Measurements from ENCODE around the gene UQCC5.

UQCC5 gene

DNA sequence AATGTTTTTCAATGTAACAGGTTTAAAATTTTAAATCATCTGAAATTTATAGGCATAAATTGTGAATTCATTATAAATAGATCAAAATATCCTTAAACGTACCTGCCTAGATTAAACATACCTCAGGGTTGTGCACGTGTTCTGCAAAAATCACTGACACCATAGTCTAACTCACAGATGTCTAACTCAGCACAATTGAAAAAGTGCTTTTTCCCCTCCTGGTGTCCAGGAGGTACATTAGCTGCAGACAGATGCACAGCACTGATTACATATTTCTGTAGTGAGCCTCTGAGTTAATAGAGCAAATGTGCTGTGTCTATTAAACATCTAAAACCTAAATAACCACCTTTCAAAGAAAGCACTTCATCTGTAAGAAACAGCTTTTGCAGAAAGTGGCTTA, 10.7 kb downstream of the UQCC5 start:
- Histone ChIP-seq H3K4me3 (ENCODE audit: low read depth, low read length) (no peak overlapping the region), H3K36me3 (peaks cover 63% of the 10 kb centered on the region), H3K27me3 (ENCODE audit: insufficient read depth, low read depth, severe bottlenecking) (no peaks in the 10 kb centered on the region), H3K9me3 (ENCODE audit: severe bottlenecking) (no peaks in the 10 kb centered on the region), H3K27ac (no peak overlapping the region)
- no peak for DNase-seq
- TF ChIP-seq, protein P1, sequence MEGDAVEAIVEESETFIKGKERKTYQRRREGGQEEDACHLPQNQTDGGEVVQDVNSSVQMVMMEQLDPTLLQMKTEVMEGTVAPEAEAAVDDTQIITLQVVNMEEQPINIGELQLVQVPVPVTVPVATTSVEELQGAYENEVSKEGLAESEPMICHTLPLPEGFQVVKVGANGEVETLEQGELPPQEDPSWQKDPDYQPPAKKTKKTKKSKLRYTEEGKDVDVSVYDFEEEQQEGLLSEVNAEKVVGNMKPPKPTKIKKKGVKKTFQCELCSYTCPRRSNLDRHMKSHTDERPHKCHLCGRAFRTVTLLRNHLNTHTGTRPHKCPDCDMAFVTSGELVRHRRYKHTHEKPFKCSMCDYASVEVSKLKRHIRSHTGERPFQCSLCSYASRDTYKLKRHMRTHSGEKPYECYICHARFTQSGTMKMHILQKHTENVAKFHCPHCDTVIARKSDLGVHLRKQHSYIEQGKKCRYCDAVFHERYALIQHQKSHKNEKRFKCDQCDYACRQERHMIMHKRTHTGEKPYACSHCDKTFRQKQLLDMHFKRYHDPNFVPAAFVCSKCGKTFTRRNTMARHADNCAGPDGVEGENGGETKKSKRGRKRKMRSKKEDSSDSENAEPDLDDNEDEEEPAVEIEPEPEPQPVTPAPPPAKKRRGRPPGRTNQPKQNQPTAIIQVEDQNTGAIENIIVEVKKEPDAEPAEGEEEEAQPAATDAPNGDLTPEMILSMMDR (IDR thresholded peaks at IDR 0.05; ENCODE audit: low read depth, low read length) = no peak

DNA sequence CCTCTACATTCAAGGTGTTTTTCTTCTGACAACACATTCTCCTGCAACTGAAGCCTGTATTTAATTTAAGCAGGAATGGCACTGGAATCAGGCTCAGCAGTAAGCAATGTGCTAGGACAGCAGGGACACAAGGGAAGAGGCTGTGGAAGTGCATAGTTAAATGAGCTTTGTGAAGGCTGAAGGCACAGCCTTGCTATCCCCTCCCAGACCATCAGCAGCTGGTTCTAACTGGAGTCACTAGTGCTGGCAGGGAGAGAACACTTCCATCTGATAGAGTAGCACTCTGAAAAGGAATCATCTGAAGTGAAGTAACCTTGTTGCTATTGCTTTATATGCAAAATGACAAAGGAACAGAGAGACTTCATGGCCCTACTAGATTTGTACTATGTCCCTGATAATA, 14.7 kb downstream of the UQCC5 start:
- H3K27me3 ChIP-seq (ENCODE audit: insufficient read depth, low read depth, severe bottlenecking) = no peaks in the 10 kb centered on the region
- H3K4me3 ChIP-seq (ENCODE audit: low read depth, low read length) = no peak overlapping the region
- TF ChIP-seq, protein P1 (IDR thresholded peaks at IDR 0.05; ENCODE audit: low read depth, low read length) = no peak
- H3K9me3 ChIP-seq (ENCODE audit: severe bottlenecking) = no peaks in the 10 kb centered on the region
- no peak overlapping the region for H3K27ac ChIP-seq
- peaks cover 74% of the 10 kb centered on the region for H3K36me3 ChIP-seq
- no peak for DNase-seq

DNA sequence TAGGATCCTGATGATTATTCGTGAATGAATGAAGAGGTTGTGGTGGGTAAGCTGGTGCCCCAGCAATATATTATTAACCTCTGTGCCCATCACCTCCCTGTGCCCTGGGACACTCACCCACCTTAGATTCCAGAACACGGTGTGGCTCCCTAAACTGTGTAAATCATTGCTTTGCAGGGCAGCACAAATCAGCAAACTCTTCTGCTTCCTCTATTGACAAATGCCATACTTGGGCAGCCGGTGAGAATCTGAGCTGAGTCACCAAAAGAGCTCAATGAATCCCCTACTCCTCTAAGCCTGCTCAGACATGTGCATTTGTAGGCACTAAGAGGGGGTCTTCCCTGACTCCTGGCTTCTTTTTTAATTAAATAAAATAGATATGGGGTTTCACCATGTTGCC, 15.7 kb downstream of the UQCC5 start:
- Histone ChIP-seq H3K9me3 (ENCODE audit: severe bottlenecking) (no peaks in the 10 kb centered on the region), H3K27ac (no peak overlapping the region), H3K36me3 (peaks cover 70% of the 10 kb centered on the region), H3K27me3 (ENCODE audit: insufficient read depth, low read depth, severe bottlenecking) (no peaks in the 10 kb centered on the region), H3K4me3 (ENCODE audit: low read depth, low read length) (no peak overlapping the region)
- TF ChIP-seq, protein P1 (IDR thresholded peaks at IDR 0.05; ENCODE audit: low read depth, low read length) = no peak
- no peak for DNase-seq

DNA sequence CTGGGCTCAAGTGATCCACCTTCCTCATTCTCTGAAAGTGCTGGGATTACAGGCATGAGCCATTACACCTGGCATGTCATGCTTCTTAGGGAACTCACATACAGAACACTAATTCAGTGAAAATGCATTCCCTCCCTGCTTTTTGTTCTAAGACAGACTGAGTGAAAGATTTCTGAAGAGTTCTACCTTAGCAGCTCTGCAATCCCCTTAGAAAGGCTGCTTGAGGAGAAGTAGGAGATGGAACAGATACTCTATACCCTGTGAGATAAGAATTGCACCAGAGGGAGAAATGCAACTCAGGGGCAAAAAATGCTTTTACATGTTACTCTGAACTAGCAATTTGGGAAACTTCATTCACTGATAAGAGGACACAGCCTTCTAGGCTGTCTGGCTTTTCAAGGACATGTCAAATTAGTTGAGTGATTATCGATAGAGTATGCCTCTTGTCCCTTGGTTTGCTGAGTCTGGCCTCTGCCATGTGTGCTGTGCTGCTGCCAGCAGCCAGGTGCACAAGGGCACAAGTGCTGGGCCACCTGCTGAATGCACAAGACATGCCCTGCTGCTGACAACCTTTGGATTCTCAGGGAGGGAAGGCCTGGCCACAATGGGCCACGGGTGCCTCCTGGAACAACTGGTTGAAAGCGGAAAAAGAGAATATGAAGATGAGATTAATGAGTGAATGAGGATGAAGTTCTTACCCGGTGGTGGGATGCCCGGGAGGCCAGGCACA, 17.8 kb downstream of the UQCC5 start:
- H3K27me3 ChIP-seq (ENCODE audit: insufficient read depth, low read depth, severe bottlenecking) = no peaks in the 10 kb centered on the region
- no peak overlapping the region for H3K27ac ChIP-seq
- no peaks in the 10 kb centered on the region for H3K9me3 ChIP-seq (ENCODE audit: severe bottlenecking)
- no peak overlapping the region for H3K4me3 ChIP-seq (ENCODE audit: low read depth, low read length)
- no peak for DNase-seq
- H3K36me3 ChIP-seq = peaks cover 73% of the 10 kb centered on the region
- TF ChIP-seq, protein P1 (IDR thresholded peaks at IDR 0.05; ENCODE audit: low read depth, low read length) = no peak

DNA sequence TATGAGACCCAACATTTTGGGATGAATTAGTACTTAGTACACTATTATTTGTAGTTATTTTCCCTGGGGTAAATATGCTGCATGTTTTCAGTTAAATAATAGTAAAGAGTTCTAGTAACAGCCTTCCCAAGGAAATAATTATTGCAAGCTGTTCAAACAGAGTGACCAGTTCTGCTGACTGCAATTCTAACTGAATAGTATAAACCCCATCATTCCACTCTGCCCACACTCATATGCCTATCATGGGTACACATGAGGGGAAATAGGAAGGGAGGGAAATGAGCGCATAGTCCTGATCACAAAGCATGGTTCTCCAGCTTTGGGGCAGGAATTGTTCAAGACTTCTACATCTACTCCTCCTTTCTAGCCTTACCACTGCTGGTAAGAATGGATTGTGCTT, 18.7 kb downstream of the UQCC5 start:
- no peaks in the 10 kb centered on the region for H3K27me3 ChIP-seq (ENCODE audit: insufficient read depth, low read depth, severe bottlenecking)
- peaks cover 67% of the 10 kb centered on the region for H3K36me3 ChIP-seq
- H3K27ac ChIP-seq = no peak overlapping the region
- no peaks in the 10 kb centered on the region for H3K9me3 ChIP-seq (ENCODE audit: severe bottlenecking)
- TF ChIP-seq, protein P1 (IDR thresholded peaks at IDR 0.05; ENCODE audit: low read depth, low read length) = no peak
- no peak overlapping the region for H3K4me3 ChIP-seq (ENCODE audit: low read depth, low read length)
- DNase-seq = no peak
